Measurements from ENCODE around the gene TMCC1.

- TF ChIP-seq CTCF (IDR thresholded peaks at IDR 0.05), result no peak
- no peak for TF ChIP-seq ZFX (IDR thresholded peaks at IDR 0.05; ENCODE audit: borderline replicate concordance)
These were observed 291.2 kb downstream of the TMCC1 start for GRCh38 chr3:129602309-129602708.

All from 22Rv1 (cell line).